ENCODE measurements around the gene TCP11L2.
A peak's percentile ranks its signal among the peaks of the same experiment; 100 is the strongest.
"Not testable (repeated sequence)": the region's sequence is repeated elsewhere in the genome, so short reads cannot be mapped to it uniquely, and the experiment has no call there.

Gene TCP11L2

DNA sequence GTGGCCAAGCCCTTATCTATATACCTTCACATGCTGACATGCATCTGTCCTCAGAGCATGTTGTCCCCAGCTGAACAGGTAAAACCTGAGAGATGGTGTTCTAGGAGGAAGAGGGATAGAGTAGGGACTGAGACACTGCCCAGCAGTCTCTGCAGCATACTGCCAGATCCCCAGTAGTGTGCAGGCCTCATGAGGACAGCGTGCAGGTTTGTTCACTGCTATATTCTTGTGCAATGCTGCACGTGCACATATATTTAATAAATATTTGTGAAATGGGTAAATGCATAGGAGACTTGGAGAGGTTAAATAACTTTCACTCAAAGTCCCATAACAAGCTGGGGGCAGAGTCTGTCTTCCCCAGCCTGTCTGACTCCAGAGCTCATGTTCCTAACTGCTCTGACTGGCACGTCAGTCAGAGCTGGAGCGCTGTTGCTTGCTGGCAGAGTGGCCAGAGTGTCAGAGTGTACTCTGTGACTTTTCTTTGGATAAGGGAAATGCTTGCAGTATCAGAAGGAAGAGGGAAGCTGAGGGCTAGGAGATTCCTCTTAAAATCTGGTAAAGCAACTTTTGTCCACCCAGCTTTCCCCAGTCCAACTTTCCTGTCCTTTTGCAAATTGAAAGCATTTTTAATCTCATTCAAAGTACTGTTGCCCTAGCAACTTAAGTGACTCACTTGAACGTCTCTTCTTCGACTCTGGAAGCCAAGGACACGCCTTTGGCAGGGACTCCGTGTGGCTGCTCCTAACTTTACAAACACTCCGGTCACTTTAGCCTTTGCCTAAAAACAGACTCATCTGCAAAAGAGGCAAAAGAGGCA lies 40.1 kb downstream of the TCP11L2 start:
- DNase-seq (ENCODE audit: low read depth in 1 of 2, low spot score in 1 of 2), result no peak

- DNase-seq (ENCODE audit: low read depth in 1 of 2, low spot score in 1 of 2), result no peak
Observed at GRCh38 chr12:106343214-106343528, 40.6 kb downstream of the TCP11L2 start.

- no peak for DNase-seq (ENCODE audit: low read depth in 1 of 2, low spot score in 1 of 2)
Observed at GRCh38 chr12:106344131-106344530, 41.6 kb downstream of the TCP11L2 start.

- no peak for DNase-seq (ENCODE audit: low read depth in 1 of 2, low spot score in 1 of 2)
Observed at GRCh38 chr12:106345746-106346145, 43.2 kb downstream of the TCP11L2 start.

GRCh38 chr12:106348411-106348810 lies 45.9 kb downstream of the TCP11L2 start:
- no peak for DNase-seq (ENCODE audit: low read depth in 1 of 2, low spot score in 1 of 2)

DNA sequence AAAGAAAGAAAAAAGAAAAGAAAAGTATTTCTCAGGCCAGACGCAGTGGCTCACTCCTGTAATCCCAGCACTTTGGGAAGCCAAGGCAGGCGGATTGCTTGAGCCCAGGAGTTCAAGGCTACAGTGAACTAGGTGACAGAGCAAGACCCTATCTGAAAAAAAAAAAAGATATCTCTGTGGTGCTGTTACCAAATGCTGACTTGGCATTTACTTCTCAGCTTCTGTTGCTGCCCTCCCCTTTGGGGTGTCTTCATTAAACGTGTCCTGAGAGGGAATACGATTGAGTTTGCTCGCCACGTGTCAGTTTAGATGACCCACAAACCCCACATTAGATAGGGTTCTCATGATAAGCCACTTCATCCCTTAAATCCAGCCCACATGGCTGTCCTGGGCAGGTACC lies 50.6 kb downstream of the TCP11L2 start:
- no peak for DNase-seq (ENCODE audit: low read depth in 1 of 2, low spot score in 1 of 2)

GRCh38 chr12:106357549-106358395 lies 55.2 kb downstream of the TCP11L2 start, which contains the start of gene POLR3B:
Gene POLR3B, plus strand, starts transcription at chr12:106357748. Its CDS starts 132 bp downstream, at chr12:106357880.
- DNase-seq (ENCODE audit: low read depth in 1 of 2, low spot score in 1 of 2), result peak; percentile 89 to 90

DNA sequence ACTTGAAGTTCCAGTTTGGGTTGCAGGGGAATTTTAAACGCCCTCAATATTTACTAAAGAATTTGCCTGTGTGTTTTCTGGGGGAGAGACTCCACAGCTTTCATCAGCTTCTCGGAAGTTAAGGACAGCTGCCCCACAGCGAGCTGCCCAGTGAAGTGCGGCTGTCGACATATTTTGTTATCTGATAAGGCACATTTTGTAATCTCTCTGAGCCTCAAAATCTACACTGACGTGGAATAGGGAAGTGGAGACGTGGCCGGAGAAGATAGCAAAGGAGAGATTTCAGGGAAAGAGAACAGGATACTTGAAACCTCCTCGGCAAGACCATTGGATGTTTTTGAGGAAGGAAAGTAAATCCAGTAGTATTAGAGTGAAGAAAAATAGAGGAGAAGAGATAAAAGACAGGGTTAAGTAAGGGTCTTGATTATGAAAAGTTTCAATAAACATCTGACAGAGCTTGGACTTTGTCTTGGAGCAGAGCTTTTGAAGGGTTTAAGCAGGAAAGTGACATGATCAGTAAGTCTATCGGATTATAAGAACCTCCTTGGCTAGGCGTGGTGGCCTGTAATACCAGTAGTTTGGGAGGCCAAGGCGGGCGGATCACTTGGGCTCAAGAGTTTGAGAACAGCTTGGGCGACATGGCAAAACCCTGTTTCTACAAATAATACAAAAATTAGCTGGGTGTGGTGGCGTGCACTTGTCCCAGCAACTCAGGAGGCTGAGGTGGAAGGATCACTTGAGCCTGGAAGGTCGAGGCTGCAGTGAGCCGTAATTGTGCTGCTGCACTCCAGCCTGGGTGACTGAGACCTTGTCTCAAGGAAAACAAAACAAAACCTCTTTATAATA lies 56.1 kb downstream of the TCP11L2 start:
- no peak for DNase-seq (ENCODE audit: low read depth in 1 of 2, low spot score in 1 of 2)

DNA sequence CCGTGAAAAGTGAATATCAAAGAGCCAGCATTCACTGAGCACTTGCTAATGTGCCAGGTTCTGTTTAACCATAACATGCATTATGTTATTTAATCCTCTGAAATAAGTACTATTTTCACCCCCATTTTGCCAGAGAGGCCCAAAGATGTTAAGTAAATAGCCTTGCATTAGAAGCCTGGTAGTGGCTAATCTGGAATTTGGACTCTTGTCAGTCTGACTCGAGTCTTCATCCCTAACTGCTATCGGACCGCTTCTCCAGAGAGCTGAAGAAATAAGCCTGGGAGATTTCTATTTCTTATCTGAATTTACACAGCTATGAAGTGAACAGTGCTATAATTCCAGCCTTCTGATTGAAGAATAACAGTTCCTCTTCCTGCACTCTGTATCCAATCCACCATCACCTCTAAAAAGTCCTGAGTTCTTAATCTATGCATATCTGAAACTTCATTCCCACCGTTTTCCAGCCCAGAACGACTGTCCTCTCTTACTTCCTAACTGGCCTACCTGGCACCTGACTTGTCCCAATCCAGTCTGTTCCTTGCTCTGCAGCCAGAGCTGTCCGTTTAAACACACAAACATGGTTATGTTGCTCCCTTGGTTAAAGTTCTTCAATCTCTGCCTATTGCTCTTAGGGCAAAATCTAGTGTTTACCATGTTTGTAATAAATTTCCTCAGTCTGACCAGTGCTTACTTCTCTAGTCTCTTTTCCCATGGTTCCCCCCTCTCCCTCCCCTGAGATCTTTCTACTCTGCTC lies 57.3 kb downstream of the TCP11L2 start:
- no peak for DNase-seq (ENCODE audit: low read depth in 1 of 2, low spot score in 1 of 2)

DNA sequence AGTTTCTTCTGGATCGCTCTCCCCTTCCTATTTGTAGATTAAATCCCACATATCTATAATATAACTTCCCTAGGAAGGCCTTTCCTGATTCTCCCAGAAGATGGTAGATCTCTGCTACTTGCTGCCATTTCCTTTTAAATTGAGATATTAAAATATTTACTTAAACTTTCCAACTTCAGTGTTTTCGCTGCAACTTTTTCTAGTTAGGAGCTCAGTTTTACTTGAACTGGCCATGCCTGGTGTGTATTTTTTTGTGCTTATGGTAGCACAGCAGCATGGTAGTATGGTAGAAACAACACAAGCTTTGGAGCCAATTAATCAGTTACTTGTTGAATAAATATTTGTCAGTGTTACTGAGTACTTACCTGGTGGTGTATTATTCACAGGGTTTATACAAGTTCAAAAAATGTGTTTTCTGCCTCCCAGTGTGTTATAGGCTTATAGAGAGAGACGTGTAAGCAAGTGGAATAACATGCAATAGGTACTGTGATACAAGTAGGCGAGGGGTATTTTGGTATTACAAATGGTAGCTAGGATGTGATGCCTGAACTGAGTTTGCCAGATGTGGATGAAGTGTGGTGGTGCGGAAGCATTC lies 58.0 kb downstream of the TCP11L2 start:
- DNase-seq (ENCODE audit: low read depth in 1 of 2, low spot score in 1 of 2), result no peak

GRCh38 chr12:106362971-106363370 lies 60.4 kb downstream of the TCP11L2 start:
- no peak for DNase-seq (ENCODE audit: low read depth in 1 of 2, low spot score in 1 of 2)

GRCh38 chr12:106364261-106364660 lies 61.7 kb downstream of the TCP11L2 start:
- DNase-seq (ENCODE audit: low read depth in 1 of 2, low spot score in 1 of 2), result no peak

GRCh38 chr12:106369624-106370346 lies 67.3 kb downstream of the TCP11L2 start:
- no peak for DNase-seq (ENCODE audit: low read depth in 1 of 2, low spot score in 1 of 2)

DNA sequence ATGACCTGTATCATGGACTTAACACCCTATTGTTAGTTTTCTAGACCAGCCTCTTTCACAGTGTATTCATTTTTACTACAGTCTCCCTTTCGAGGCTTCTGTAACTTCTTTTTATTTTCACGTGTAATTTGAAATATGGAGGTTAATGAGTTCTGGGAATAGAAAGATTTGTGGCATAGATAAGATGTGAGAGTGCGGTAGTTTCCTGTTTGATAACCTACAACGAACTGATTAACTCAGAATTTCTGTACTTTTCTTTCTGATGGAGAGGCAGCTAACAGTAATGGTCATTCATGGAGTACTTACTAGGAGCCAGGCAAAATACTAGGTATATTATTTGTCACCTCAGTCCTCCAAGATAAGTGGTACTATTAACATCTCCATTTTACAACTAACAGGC lies 76.3 kb downstream of the TCP11L2 start:
- DNase-seq (ENCODE audit: low read depth in 1 of 2, low spot score in 1 of 2), result no peak

DNA sequence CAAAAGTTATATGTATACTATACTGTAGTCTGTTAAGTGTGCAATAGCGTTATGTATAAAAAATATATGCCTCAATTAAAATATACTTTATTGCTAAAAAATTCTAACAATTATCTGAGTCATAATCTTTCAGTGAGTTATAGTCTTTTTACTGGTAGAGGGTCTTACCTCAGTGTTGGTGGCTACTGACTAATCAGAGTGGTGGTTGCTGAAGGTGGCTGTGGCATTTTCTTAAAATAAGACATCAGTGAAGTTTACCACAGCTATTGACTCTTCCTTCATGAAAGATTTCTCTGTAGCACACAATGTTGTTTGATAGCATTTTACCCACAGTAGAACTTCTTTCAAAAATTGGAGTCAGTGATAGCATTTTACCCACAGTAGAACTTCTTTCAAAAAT lies 78.4 kb downstream of the TCP11L2 start:
- no peak for DNase-seq (ENCODE audit: low read depth in 1 of 2, low spot score in 1 of 2)

DNA sequence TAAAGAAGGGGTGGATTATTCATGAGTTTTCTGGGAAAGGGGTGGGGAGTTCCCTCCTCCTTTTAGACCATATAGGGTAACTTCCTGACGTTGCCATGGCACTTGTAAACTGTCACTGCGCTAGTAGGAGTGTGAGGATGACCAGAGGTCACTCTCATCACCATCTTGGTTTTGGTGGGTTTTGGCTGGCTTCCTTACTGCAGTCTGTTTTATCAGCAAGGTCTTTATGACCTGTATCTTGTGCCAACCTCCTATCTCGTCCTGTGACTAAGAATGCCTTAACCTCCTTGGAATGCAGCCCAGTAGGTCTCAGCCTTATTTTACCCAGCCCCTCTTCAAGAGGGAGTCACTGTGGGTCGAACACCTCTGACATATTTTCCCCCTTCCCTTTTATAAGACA lies 79.3 kb downstream of the TCP11L2 start:
- not testable (repeated sequence) for DNase-seq (ENCODE audit: low read depth in 1 of 2, low spot score in 1 of 2)

- DNase-seq (ENCODE audit: low read depth in 1 of 2, low spot score in 1 of 2), result no peak
Observed at GRCh38 chr12:106386813-106387535, 84.4 kb downstream of the TCP11L2 start.

GRCh38 chr12:106387848-106388377 lies 85.4 kb downstream of the TCP11L2 start:
- no peak for DNase-seq (ENCODE audit: low read depth in 1 of 2, low spot score in 1 of 2)

GRCh38 chr12:106389151-106389550 lies 86.6 kb downstream of the TCP11L2 start:
- DNase-seq (ENCODE audit: low read depth in 1 of 2, low spot score in 1 of 2), result no peak
